ENCODE results near the gene FGF12. TPM values are rescaled to one million over a fixed set of nuclear protein-coding genes. Genes with fewer than 3 reads are reported as not detected.

Gene FGF12
- total RNA-seq, 1 experiment from 2014 or later = 0.69 TPM

DNA sequence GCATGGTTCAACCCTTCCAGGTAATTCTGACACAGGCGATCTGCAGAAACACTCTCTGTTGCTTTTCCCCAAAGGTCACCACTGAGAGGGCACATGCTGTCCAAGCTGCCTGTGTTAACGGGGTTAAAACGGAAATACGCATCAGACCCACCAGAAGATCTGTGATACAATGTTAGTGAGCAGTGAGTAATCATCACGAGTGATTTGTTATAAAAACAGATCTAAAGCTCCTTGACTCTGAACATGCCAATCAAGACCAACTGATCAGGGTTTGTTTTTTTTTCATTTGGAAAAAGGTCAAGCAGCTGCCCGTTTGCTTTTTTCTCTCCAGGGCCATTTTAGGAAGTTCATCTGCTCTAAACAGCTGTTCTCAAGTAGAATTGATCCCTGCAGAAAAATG, 43.2 kb downstream of the FGF12 start:
- DNase-seq (ENCODE audit: low read depth) = no peak

DNA sequence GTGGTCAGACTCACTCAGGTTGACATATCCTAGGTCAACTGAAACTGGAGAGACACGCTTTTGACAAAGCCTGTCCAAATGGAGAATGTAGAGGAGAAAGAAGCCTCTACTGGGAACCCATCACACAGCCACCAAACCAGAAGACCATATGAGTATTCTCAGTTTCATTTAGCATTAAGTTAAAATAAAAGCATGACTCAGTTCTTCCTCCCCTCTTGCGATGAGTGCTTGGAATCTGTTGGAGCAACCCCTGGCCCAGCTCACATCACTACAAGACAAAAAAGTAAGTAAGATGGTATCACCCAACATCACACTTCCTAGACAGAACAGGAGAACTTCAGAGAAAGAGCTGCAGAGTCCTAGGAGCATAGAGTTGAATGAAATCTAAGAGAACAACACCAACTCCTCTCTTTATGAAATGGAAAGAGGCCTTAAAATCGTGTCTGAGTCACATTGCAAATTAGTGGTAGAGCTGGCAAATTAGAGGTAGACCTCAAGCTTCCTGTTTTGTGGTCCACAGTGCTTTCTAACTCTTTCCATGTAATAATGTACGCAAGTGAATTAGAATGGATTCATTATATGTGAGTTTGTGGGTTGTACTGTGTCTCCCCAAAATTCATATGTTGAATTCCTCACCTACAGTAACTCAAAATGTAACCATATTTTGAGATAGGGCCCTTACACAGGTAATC, 51.2 kb downstream of the FGF12 start:
- DNase-seq (ENCODE audit: low read depth) = no peak

DNA sequence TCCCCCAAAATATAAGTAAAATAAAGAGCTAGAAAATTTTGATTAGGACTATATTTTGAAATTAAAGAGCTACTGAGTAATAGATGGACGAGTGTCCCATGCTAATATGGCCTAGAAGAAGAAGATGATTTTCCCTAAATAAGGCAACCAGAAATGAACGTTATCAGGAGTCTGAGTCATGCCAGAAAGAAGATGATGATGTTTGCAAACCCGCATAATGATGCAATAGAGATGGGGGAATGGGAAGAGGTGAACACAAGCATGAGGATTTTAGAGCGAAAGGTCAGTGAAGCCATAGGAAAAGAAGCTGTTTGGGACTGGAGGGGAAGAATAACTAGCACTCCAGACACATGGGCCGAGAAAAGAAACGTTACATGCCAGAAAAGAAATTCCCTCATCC, 71.7 kb downstream of the FGF12 start:
- DNase-seq (ENCODE audit: low read depth) = no peak

DNA sequence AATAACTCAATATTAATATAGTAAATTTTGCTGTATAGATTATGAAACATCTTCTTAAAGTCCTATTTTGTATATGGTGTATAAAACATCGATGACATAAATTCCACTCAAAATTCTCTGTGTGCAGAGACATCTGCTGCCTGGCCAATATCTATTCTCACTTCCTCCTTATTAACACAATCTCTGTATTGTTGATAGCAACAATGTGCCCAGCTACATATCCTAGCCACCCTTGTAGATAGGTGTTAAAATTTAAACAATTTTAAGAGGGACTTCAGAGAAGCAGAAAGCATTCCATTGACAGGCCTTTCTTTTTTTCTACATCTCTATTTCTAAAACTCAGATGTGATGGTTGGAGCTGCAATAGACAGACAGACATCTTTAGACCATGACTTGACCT, 72.3 kb downstream of the FGF12 start:
- no peak for DNase-seq (ENCODE audit: low read depth)

- DNase-seq (ENCODE audit: low read depth) = no peak
Measured at GRCh38 chr3:192653862-192654261, 73.5 kb downstream of the FGF12 start.

DNA sequence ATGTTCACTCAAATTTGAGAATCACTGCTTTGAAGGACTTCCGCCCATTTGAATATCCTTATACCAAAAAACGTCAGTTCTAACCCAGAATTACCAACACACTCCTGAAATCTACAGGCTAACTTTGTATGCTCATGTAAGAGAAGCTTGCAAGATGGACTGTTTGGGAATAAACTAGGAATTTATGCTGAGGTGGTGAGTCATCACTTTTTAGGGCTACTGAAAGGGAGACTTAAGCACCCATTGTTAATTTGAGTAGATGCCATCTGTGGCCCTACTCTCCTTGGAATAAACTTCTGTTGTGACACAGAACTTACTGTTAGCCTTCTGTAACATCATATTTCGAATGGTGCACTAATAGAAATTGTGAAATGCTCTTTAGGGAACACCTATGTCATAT, 74.6 kb downstream of the FGF12 start:
- DNase-seq (ENCODE audit: low read depth) = no peak

DNA sequence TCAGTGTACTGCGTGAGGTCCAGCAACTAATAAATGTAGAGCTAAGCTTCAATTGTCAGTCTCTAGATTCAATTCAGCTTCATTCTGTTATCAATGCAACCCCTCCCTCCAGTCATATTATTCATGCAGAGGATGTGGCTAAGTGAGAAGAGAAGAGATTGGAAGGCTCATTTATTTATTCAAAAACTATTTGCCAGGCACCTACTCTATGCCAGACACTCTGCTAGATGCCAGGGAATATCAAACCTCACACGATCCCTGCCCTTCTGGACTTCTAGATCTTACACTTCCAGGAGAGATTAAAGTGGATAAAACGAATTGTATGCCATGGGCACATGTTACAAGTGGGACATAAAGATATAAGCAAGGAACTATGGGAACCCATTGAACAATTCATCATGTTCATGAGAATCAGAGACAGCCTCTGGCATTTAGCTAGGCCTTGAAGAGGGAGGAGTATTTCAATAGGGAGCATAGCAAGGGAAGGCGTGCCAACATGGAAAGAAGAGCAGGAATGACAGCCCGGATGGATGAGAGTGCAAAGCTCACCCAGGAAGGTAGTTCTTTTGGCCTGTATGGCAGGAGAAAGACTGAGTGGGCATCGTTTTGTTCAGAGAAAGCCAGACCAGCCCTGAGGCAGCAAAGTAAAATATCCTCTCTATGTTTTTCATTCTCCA, 75.4 kb downstream of the FGF12 start:
- no peak for DNase-seq (ENCODE audit: low read depth)

DNA sequence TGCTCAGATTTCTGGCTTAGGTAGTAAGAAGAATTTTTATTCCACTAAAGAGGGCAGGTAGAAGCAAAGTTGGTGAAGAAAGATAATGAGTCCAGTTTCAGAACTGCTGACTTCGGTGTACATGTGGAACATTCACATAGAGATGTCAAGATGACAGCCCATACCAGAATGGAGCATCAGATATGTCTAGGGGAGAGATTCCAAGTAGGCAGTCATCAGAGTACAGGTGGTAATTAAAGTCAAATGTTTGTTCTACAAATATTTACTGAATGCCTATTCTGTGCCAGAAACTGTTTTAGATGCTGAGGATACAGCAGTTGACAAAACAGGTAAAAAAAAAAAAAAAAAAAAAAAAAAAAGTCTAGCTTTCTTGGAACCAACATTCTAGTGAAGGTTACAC, 81.9 kb downstream of the FGF12 start:
- DNase-seq (ENCODE audit: low read depth) = no peak

GRCh38 chr3:192642651-192643050, 84.7 kb downstream of the FGF12 start:
- no peak for DNase-seq (ENCODE audit: low read depth)

GRCh38 chr3:192641919-192642318, 85.4 kb downstream of the FGF12 start:
- no peak for DNase-seq (ENCODE audit: low read depth)

- DNase-seq (ENCODE audit: low read depth) = no peak
Measured at GRCh38 chr3:192639987-192640386, 87.4 kb downstream of the FGF12 start.

DNA sequence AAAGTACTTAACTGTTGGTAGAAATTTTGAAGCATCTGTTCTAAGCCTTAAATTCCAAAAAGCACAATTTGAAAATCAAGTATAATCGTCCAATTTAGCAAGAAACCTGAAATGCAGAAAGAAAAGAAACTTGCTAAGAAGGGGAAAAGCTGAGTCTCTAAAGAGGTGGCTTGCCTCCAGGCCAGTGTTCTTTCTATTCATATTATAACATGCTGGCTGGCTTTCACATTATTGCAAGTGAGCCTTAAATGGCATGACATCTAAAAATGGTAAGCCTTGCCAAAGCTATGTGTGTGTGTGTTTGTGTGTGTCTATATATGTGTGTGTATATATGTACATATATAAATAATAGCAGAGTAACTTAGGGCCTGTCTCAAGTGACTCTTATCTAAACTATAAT, 89.5 kb downstream of the FGF12 start:
- no peak for DNase-seq (ENCODE audit: low read depth)

GRCh38 chr3:192636517-192637444, 90.6 kb downstream of the FGF12 start:
- no peak for DNase-seq (ENCODE audit: low read depth)

DNA sequence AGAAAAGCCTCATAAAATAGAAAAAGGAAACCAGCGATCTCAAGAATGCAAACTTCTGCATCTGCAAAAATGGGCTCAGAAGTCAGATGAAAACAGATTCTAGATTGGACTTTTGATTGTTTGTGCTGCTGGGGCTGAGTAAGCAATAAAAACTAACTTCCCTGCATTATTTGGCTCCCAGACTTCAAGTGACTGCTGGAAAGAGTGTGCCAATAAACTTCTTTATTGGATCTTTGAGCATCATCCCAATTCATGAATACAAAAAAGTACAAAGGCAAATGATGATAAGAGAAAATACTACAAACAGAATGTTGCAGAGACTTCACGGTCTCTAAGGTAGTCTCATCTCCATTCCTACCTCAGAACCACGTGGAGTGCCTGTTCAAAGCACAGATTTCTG, 97.9 kb downstream of the FGF12 start:
- DNase-seq (ENCODE audit: low read depth) = no peak

DNA sequence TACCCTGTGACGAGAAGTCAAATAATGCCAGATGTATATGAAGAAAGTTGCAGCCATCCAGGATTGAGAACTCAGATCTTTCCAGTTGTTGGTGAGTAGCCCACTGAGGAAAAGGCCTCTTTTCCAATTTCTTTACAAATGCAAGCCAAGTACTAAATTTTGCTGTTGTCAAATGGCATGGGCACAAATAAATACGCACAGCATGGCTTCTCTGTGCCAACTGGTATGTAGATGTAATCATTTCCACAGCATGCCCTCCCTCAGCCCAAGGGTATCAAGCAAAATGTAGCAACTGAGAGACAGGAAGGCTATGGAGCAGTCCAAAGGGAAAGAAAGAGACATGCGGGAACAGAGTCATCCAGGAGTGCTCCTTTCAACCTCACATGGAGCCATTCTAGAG, 105.4 kb downstream of the FGF12 start:
- DNase-seq (ENCODE audit: low read depth) = no peak

DNA sequence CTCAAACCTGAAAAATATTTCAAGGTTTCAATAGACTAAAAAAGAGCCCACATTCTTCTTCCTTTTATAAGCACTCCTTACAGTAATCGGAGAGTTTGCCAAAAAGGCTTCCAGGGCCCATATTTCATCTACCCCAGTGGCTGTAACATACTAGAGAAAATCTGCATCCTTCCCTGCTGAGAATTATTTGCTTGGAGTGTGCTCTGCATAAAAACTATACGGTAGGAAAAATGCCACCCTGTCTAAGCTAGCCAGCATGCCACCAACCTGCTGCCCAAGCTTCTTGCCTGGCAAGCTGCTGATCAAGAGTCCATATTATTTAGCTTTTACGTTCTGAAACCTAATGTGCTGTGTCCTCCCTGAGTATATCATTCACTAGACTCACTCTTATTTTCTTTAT, 107.1 kb downstream of the FGF12 start:
- no peak for DNase-seq (ENCODE audit: low read depth)

DNA sequence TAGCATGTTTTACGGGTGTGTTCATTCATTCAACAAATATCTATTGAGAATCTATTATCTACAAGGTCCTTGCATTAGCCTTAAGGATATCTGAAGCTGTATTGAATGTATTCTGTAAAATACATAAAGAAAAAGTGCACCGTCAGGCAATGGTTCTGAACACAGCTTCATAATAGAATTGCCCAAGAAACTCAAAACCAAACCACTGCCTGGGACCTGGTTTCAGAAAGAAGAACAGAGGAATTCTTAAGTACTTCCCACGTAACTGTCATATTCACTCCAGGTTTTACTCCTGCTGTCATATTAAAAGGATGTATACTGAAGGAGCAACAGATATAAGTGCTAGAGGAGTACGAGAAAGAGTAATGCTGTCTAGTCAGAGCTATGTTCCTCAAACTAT, 115.9 kb downstream of the FGF12 start:
- DNase-seq (ENCODE audit: low read depth) = no peak

DNA sequence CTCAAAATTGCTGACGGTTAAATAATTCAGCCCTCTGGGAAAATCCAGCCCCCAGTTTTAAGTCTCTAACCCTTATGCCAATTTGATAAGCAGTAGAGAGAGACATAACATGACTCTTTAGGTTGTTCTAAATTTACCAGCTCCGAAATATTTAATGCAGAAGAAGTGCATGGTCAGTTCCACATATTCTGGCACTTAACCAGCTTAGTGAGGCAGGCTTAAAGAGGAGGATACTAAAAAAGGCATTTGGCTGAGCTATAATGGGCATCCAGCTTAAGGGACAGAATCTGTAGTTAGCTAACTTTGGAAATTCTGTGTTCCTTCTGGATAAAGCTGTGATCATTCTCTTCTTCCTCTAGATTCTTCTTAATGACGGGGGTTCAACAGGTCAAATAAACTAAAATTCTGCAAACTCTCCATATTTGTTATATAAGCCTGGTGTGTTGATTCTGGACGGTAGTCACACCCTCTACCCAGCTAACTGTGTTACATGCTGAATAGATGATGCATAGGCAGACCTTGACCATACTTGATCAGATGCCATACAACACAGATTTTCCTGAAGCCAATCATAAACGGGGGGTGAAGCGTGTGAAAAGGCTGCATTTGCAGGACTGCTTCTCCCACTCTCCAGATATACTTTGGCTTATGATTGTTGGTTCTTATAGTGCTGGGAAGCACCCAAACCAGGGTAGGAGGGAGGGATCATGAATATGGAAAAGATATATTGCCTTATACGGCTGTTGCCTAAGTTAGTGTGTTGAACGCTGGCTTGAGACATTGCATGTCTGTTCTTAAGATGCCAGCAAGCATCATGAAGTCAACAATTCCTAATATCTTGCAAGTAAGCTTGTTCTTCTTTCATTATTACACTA, 118.4 kb downstream of the FGF12 start:
- no peak for DNase-seq (ENCODE audit: low read depth)

GRCh38 chr3:192607798-192608197, 119.5 kb downstream of the FGF12 start:
- DNase-seq (ENCODE audit: low read depth) = no peak

DNA sequence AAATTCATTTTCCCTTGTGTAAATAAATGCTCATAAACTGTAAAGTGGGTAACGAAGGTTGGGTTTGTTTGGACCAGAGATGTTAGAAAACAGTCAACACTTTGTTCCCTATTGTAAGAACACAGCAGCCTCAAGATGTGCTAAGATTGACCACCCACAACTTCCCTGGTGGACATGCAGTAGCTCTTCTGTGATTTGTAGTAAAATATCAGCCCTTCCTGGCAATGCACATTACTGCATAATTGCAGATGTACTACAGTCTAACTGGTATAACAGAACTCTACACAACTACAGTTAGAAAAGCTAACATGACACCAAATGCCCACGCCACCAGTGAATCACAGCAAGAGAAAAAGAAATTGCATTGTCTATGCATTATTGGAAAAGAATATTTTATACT, 129.4 kb downstream of the FGF12 start:
- DNase-seq (ENCODE audit: low read depth) = no peak

- DNase-seq (ENCODE audit: low read depth) = no peak
Measured at GRCh38 chr3:192597506-192597905, 129.8 kb downstream of the FGF12 start.

DNA sequence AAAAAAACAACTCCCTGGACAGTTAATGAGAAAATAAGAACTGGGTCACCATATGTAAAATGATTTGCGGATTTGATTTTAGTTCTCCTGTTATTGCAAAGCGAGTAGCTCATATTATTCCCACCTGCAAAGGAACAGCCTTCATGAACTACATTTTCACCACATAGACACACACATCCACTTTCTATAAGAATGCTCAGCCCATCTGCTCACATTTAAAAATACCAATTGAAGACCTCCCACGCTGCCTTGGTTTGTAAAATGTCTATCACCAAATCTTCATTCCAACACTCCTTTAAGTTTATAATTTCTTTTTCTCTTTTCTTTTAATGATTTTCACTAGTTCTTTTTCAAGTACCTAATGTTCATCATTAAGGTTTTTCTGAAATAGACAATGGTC, 148.6 kb downstream of the FGF12 start:
- DNase-seq (ENCODE audit: low read depth) = no peak
